HEK293 (cell line): ENCODE data around the gene ZSCAN12.

Source experiments
- YY1 ChIP-seq: fragments of 450-650 bp; formaldehyde crosslinking; IDR thresholded peaks from 2 replicates; pipeline ENCODE4 v1.5.1; 2018; ENCODE audit warnings: missing biosample characterization, missing genetic modification characterization
- ZSCAN30 ChIP-seq: fragments of 450-650 bp; IDR thresholded peaks from 2 replicates; pipeline ENCODE4 v1.5.1; 2018; ENCODE audit warnings: missing biosample characterization, mild to moderate bottlenecking, missing genetic modification characterization, moderate library complexity
- TF ChIP-seq, protein P1 (sequence below): fragments of 450-650 bp; IDR thresholded peaks from 2 replicates; pipeline ENCODE4 v1.5.1; 2018; ENCODE audit warnings: missing biosample characterization, mild to moderate bottlenecking, missing genetic modification characterization

- TF ChIP-seq YY1 (tag by site-specific recombination) (no peak), ZSCAN30 (tag by site-specific recombination) (no peak)
- TF ChIP-seq, protein P1, sequence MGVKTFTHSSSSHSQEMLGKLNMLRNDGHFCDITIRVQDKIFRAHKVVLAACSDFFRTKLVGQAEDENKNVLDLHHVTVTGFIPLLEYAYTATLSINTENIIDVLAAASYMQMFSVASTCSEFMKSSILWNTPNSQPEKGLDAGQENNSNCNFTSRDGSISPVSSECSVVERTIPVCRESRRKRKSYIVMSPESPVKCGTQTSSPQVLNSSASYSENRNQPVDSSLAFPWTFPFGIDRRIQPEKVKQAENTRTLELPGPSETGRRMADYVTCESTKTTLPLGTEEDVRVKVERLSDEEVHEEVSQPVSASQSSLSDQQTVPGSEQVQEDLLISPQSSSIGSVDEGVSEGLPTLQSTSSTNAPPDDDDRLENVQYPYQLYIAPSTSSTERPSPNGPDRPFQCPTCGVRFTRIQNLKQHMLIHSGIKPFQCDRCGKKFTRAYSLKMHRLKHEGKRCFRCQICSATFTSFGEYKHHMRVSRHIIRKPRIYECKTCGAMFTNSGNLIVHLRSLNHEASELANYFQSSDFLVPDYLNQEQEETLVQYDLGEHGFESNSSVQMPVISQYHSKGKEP = no peak
Measured at GRCh38 chr6:28347119-28347518, 52.4 kb downstream of the ZSCAN12 start.
